ENCODE results near the gene BPIFA1. TPM values are rescaled to one million over a fixed set of nuclear protein-coding genes. Genes with fewer than 3 reads are reported as not detected.

BPIFA1 gene
- total and polyA plus RNA-seq, 2 of the 8 experiments (the other 6 are each of a cell fraction or from before 2014, with no cell fraction given), result not detected

DNA sequence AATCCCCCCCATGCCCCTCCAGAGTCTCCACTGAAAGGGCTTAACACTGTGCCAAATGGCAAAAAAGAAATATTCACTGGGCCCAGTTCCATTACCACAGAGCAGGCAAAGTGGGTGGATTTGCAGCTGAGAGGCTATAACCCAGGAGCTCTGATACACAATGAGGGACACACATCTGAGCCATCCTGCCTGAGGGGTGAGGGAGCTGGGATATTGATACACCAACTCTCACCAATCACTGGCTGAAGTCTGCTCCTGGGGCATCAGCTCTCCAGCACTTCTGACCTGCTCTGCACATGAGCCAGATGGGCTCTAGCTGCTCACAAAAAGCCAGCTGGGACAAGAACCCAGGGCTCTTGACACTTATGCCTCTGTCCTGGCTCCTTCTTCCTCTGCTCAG is 52.1 kb downstream of the BPIFA1 start:
- no peak for DNase-seq (ENCODE audit: low read depth in 1 of 2, low spot score in 2 of 2)
- H4K8ac ChIP-seq (ENCODE audit: extremely low read depth, insufficient read depth, low read length), result no peak overlapping the region; the same call in 1 of the 2 replicates
- no peak overlapping the region for H2BK20ac ChIP-seq (ENCODE audit: low read length)
- TF ChIP-seq NANOG (IDR thresholded peaks at IDR 0.05; ENCODE audit: insufficient read depth, low read depth, low read length, poor library complexity, severe bottlenecking) (no peak), CHD2 (IDR thresholded peaks at IDR 0.05; ENCODE audit: low read length) (no peak), RAD21 (IDR thresholded peaks at IDR 0.05 in 1 of 2, conservative IDR thresholded peaks at IDR 0.05 in 1 of 2; ENCODE audit: low read depth in 2 of 2, low read length in 2 of 2) (no peak), TCF12 (IDR thresholded peaks at IDR 0.05; ENCODE audit: low read depth, low read length) (no peak), TAF7 (optimal IDR thresholded peaks at IDR 0.05; ENCODE audit: borderline replicate concordance, low read depth, low read length) (no peak), TBP (IDR thresholded peaks at IDR 0.05; ENCODE audit: low read depth, low read length) (no peak), CHD1 (IDR thresholded peaks at IDR 0.05; ENCODE audit: low read depth, low read length) (no peak), ASH2L (IDR thresholded peaks at IDR 0.05; ENCODE audit: low read length) (no peak), TEAD4 (IDR thresholded peaks at IDR 0.05; ENCODE audit: low read depth, low read length) (no peak), EP300 (IDR thresholded peaks at IDR 0.05; ENCODE audit: borderline replicate concordance in 1 of 2, low read depth in 2 of 2, low read length in 2 of 2) (no peak), CTBP2 (IDR thresholded peaks at IDR 0.05; ENCODE audit: borderline replicate concordance, insufficient read depth, insufficient read length, low read length) (no peak), POU5F1 (IDR thresholded peaks at IDR 0.05; ENCODE audit: low read depth, low read length) (no peak)
- TF ChIP-seq, protein P1, sequence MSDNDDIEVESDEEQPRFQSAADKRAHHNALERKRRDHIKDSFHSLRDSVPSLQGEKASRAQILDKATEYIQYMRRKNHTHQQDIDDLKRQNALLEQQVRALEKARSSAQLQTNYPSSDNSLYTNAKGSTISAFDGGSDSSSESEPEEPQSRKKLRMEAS (IDR thresholded peaks at IDR 0.05), result no peak
- TF ChIP-seq, protein P2, sequence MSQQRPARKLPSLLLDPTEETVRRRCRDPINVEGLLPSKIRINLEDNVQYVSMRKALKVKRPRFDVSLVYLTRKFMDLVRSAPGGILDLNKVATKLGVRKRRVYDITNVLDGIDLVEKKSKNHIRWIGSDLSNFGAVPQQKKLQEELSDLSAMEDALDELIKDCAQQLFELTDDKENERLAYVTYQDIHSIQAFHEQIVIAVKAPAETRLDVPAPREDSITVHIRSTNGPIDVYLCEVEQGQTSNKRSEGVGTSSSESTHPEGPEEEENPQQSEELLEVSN (IDR thresholded peaks at IDR 0.05), result no peak

More for the DNA sequence above, 52.1 kb downstream of the BPIFA1 start:
- H3K9ac ChIP-seq (replicated peaks in 1 of 4; ENCODE audit: extremely low read depth in 1 of 4, low read depth in 3 of 4, low read length in 3 of 4), result no peak overlapping the region
- no peaks in the 10 kb centered on the region for H3K23me2 ChIP-seq (ENCODE audit: low read depth, low read length)
- H4K5ac ChIP-seq (ENCODE audit: insufficient read length, low read depth, low read length), result no peak overlapping the region
- H2BK15ac ChIP-seq (ENCODE audit: low read length), result no peak overlapping the region
- H3K27me3 ChIP-seq (replicated peaks in 1 of 4; ENCODE audit: control insufficient read depth in 3 of 4, extremely low read depth in 1 of 4, insufficient read depth in 3 of 4, low read length in 3 of 4), result no peaks in the 10 kb centered on the region
- ChIA-PET CTCF (ENCODE audit: partially characterized antibody) (interaction anchor here (0.9 to 4.4 kb wide), 9 partner anchors 9 to 192 kb away, joined by 3 to 32 read pairs (median 4); no protein-coding TSS in a partner anchor), POLR2A (ENCODE audit: partially characterized antibody) (interaction anchor here (1.3 kb wide), 1 partner anchor 8 kb away, joined by 3 read pairs; no protein-coding TSS in a partner anchor)
- peaks cover 0 to 2% (median 0%) of the 10 kb centered on the region in 4 experiments; a peak in 4 of 7 replicates for H3K4me1 ChIP-seq (replicated peaks in 1 of 4; ENCODE audit: control insufficient read depth in 3 of 4, insufficient read depth in 4 of 4, low read length in 3 of 4)
- no peaks in the 10 kb centered on the region for H3K9me3 ChIP-seq (ENCODE audit: insufficient read depth in 2 of 2, low read depth in 1 of 2, low read length in 1 of 2)
- no peaks in the 10 kb centered on the region for H3K79me2 ChIP-seq (ENCODE audit: control insufficient read depth in 1 of 2, insufficient read depth in 2 of 2, low read length in 2 of 2)
- no peak overlapping the region for H3K4me3 ChIP-seq (ENCODE audit: extremely low read depth in 1 of 4, insufficient read depth in 2 of 4, low read depth in 3 of 4, low read length in 4 of 4)
- H3K56ac ChIP-seq (replicated peaks; ENCODE audit: insufficient read length, low read depth, low read length), result no peak overlapping the region
- H3K18ac ChIP-seq (ENCODE audit: extremely low read depth, low read length), result no peak overlapping the region
- no peak overlapping the region for H3K23ac ChIP-seq (ENCODE audit: insufficient read length)
- H3K4ac ChIP-seq (replicated peaks; ENCODE audit: insufficient read length, low read depth, low read length), result no peak overlapping the region
- no peaks in the 10 kb centered on the region for H4K20me1 ChIP-seq (replicated peaks in 1 of 2; ENCODE audit: control insufficient read depth in 1 of 2, insufficient read depth in 2 of 2, low read length in 2 of 2)
- H2AK5ac ChIP-seq (ENCODE audit: low read depth, low read length), result no peak overlapping the region
- no peak overlapping the region for H2BK12ac ChIP-seq (ENCODE audit: low read depth, low read length)
- no peak overlapping the region for H3K27ac ChIP-seq (ENCODE audit: low read depth, low read length)
- no peak overlapping the region for H2BK5ac ChIP-seq (ENCODE audit: low read depth, low read length)
- H4K91ac ChIP-seq (replicated peaks; ENCODE audit: insufficient read length, low read length), result no peak overlapping the region
- H3K14ac ChIP-seq (ENCODE audit: insufficient read length), result no peak overlapping the region
- H2AFZ ChIP-seq (ENCODE audit: low read length), result no peak overlapping the region
- H3K79me1 ChIP-seq (ENCODE audit: low read depth, low read length), result no peaks in the 10 kb centered on the region
- H2BK120ac ChIP-seq (replicated peaks; ENCODE audit: low read depth, low read length), result no peak overlapping the region
- H3K36me3 ChIP-seq (ENCODE audit: control insufficient read depth in 2 of 4, insufficient read depth in 4 of 4, low read length in 3 of 4), result no peaks in the 10 kb centered on the region
- FAIRE-seq, result no peak
- H3K4me2 ChIP-seq (ENCODE audit: insufficient read depth in 1 of 2, low read depth in 2 of 2, low read length in 2 of 2), result no peak overlapping the region
